GM21360 (cell line): ENCODE measurements around the gene CROCC.

Experiments
- ATAC-seq: cut with Tn5 transposase; IDR thresholded peaks from one replicate; pipeline ENCODE4 v1.9.1; 2021; ENCODE audit warnings: mild to moderate bottlenecking, moderate library complexity; ENCODE audit not compliant: unreplicated experiment

CROCC gene

DNA sequence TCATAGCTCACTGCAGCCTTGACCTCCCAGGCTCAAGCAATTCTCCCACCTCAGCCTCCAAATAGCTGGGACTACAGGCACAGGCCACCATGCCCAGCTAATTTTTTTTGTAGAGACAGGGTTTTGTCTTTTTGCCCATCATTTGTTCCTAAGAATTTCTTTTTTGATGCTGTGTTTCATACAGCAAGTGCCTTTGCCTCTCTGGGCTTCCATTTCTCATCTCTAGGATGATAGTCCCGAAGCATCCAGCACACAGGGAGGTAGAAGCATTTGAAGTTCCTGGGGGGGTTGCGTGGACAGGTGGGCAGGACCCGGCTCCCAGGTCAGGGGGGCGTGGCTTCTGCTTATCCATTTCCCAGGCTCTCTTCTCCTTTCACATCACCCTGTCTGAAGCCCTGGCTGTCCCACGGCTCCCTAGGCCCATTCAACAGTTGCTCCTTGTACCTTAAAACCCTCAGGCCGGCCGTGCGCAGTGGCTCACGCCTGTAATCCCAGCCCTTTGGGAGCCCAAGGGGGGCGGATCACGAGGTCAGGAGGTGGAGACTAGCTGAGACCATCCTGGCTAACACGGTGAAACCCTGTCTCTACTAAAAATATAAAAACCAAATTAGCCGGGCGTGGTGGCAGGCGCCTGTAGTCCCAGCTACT, 86.6 kb downstream of the CROCC start:
- ATAC-seq, result no peak

DNA sequence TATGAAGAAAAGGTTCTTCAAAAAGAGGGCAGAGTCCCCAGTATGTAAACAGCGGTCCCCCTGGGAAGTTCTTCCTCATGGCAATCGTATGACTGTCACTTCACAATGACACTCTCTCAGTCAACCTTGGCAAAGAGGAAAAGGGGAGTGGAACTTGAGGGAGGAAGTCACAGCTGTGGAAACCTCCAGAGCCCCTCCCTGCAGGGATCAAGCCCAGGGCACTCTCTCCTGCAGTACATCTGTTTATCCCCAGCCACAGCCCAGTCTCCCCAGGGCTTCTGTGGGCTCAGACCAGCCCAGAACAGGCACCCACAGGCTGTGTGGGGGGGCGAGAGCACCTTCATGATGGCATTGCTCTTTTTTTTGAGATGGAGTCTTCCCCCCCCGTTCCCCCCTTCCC, 88.0 kb downstream of the CROCC start:
- no peak for ATAC-seq

DNA sequence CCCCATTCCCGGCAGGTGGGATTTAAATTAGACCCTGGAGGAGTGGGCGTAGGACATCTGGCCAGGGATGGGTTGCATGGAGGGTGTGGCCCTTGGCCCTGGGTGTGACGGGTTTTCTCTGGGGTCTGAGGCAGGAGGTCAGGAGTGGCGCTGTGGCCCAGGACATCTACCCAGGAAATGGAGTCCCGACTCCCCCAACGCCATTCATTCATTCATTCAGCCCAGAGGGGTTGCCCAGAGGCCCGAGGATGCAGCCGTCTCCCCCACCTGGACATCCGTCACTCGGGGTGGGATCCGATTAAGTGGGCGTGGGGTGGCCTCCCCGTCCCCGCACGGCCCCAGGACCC, 89.3 kb downstream of the CROCC start:
- ATAC-seq, result no peak

DNA sequence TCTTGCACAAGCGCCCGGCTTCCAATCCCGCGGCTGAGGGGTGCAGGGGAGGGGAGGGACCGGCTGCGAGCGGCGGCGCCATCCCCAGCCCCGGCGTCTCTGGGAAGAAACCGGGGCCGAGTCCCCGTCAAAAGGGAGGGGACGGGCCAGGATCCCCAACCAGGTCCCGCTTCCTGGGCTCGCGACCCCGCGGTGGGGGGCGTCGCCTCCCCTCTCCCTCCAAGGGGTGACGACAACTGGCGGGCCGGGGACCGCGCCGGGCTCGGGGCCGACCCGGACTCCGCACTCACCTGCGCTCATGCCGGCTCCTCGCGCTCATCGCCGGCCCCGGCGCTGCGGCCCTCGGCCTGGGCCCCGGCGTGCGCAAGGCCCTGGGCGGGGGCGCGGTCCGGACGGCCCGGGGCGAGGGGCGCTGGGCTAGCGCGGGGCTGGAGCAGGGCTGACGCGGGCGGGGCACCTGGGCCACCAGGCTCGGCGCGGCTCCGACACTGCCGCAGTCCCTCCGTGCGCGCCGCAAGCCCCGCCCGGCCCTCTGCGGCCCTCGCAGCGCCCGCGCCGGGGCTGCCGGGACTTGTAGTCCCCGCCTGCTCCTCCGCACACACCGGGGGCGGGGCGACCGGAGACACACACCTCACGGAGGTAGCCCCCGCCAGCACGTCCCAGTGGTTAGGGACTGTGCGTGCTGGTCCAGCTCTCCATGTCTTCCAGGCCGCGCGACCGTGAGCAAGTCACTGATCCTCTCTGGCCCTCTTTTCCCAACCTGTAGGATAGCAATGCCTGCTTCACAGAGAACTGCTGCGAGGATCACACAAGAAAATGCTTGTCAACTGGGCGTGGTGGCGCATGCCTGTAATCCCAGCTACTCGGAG, 89.9 kb downstream of the CROCC start, which contains the start of gene ATP13A2:
TSS of gene ATP13A2 (minus strand) at position 490 of the 869 bp plus-strand sequence. CDS start at position 300, 190 bp downstream.
- ATAC-seq, result peak; percentile 81

DNA sequence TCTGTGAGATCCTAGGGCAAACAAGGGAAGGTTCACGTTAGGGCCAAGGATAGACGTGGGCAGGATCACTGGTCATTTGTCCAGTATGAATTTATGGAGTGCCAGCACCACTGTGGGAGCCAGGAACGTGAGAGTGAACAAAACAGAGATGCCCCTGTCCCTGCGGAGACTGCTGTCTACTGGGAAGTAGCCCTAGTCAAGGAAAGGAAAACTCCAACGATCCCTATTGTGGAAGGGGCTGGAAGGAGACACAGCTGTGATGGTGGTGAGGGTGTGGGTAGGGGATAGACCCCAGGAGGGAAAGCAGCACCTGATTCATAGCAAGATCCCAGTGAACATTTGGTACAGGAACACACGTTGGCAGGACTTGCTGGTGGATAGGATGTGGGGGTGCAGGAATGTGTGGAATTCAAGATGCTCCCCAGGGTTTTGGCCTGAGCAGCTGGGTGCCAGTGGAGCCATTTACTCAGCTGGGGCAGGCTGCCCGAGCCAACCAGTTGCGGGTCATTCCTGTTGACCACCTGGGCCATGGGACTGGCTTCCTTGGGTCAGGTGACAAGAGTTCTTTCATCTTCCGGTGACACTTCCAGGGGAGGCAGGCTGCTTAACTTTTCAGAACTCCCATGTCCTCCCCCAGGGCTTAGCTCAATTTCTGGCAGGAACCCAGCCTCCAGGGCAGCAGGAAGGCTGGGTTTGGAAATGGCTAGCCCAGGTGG, 91.2 kb downstream of the CROCC start:
- ATAC-seq, result no peak

DNA sequence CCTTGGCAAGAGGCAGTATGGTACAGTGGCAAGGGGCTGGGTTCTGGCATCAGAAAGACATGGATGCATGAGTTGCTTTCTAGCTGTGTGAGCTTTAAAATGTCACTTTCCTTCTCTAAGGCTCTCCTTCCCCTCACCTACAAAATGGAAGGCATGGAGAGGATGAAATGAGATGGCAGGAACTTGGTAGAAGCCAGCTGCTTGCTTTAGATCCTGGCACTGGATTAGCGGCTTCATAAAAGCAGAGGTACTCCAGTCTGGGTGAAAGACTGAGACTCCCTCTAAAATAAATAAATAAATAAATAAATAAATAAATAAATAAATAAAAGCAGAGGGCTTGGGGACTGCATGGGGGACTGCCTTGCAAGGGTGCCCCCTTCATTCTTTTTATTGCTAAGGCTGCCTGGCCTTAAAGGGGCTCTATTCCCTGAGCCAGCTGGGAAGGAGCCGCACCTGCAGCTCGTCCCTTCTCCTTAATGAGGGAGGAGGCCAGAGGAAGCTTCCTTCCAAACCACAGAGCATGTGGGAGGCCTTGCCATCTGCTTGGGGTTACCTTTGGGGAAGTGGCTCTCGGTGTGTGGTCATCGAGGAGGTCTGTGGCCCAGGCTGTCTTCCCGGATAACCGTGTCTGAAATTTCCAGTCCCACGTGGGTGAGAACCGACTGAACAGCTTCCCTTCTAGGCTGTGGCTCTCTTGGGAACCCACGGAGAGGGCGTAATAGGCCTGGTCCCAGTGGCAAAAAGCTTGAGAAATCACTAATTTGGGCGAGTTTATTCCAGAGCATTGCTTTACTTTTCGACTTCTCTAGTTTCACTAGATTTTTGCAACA, 92.0 kb downstream of the CROCC start:
- ATAC-seq, result no peak

DNA sequence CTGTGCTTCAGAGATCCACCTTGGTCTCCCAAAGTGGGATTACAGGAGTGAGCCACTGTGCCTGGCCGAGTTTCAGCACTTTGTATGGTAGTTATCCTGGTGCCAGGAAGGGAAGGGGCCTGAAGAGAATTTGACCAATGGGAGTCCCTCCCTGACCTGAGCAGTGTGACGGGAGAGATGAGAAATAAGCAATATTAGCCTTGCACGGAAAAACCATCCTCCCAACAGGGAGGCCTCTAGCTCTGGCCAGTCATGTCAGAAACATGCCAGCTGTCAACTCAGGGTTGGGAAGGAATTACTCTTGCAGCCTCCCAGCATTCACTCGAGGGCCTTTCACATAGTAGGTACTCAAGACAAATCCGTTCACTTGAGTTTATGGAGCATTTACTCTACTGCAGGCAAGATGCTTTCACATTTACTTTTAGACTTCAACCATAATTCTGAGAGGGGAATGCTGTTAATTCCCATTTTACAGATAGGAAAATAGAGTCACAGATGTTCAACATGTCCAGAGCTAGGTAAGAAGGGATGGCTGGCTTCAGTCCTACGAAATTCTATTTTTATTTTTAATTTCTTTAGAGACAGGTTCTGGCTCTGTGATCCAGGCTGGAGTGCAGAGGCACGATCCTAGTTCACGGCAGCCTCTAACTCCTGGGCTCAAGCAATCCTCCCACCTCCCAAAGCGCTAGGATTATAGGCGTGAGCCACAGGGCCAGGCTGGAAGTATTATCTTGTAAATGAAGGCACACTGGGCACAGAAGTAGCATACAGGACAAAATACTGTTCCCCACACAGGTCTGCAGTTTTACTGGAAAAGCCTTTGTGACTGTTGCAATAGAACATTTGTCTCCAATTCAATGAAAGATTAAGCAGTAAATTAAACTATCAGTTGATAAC, 93.2 kb downstream of the CROCC start:
- ATAC-seq, result no peak

DNA sequence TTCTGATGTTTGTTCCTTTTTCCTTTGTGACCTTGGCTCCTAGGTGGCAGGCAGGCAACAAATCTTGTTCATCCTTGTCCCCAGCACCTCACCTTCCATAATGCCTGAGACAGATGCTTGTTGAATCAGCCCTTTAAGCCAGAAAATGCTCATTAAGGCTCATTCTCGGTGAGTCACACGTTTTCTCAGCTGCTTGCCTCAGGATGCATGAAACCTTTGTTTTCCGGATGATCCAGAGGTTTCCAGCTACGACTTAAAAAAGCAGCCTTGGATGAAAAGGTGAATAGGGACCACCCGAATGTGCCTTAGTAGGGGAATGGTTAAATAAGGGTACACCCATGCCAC, 94.6 kb downstream of the CROCC start:
- ATAC-seq, result no peak

DNA sequence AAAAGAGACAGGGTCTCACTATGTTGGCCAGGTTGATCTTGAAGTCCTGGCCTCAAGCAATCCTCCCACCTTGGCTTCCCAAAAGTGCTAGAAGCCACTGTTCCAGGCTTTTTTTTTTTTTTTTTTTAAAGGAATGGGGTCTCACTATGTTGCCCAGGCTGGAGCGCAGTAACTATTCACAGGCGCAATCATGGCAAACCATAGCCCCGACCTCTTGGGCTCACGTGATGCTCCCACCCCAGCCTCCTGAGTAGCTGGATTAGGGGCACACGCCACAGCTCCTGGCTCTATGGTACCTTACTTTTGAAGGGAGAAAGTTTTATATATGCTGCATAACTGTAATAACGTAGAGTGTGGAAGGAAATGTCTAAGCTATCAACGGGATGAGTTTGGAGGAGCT, 95.7 kb downstream of the CROCC start:
- no peak for ATAC-seq

DNA sequence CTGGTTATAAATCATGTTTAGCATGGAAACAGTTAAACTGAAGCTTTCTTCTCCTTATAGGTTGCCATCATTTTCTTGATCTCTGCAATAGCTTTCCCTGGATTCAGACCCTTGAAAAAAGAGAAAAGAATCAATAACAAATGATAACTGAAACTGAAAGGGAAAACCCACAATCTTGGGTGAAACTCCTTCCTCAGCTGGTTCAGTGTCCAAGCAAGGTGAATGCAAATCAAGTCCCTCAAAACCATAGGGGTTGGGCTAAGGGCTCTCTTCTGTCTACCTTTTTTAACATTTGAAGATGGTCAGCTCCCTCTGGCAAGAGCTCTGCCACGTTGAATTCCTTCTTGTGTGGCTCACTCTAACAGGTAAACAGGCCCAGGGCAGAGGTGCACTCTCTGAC, 97.1 kb downstream of the CROCC start:
- ATAC-seq, result no peak

DNA sequence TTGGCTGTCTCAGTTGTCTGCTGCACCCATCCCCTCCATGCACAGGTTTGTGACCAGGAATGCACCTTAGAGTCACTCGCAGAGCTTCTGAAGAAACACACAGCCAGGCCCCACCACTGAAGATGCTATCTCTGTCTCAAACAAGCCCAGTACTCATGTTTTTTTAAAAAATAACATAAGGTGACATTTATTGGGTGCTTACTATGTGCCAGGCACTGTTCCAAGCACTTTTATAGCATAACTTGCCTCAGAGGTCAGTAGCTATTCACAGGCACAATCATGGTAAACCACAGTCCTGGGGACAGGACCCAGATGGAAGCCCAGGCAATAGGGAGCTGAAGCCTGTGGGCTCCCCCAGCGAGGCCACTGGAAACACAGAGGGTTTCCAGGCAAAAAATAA, 98.8 kb downstream of the CROCC start:
- no peak for ATAC-seq

DNA sequence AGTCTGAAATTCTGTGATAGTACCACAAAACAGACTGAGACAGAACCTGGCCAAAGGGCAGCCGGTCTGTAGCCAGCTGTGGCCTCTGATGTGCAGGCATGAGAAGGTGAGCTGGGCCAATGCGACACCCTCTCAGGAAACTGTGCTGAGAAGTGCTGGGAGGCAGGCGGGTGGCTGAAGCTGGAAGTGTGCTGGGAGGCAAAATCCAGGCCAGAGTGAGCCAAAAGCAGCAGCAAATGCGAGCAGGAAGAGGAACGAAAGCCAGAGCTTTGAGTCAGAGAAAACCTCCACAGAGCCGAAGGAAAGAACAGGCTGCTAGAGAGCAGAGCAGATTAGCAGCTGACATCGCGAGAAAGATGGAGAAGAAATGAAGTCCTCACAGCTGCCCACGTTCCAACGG, 100.2 kb downstream of the CROCC start:
- ATAC-seq, result no peak
